Measurements from ENCODE around the gene CLDN15.
A peak's percentile ranks its signal among the peaks of the same experiment; 100 is the strongest.

The CLDN15 gene

GRCh38 chr7:101186844-101187428, 50.7 kb downstream of the CLDN15 start:
- no peak overlapping the region for H3K9ac ChIP-seq (ENCODE audit: low read length)
- peaks cover 13% of the 10 kb centered on the region for H3K27me3 ChIP-seq (replicated peaks; ENCODE audit: control insufficient read depth, insufficient read depth, low read length)
- no peaks in the 10 kb centered on the region for H3K4me1 ChIP-seq (ENCODE audit: control insufficient read depth, insufficient read depth, low read length)
- DNase-seq (ENCODE audit: low read depth): no peak
- no peaks in the 10 kb centered on the region for H3K36me3 ChIP-seq (ENCODE audit: control insufficient read depth, insufficient read depth, low read length, severe bottlenecking)
- H3K9me3 ChIP-seq (ENCODE audit: control insufficient read depth, low read length): no peaks in the 10 kb centered on the region
- no peak overlapping the region for H3K4me3 ChIP-seq (ENCODE audit: low read length)

- Histone ChIP-seq H3K36me3 (ENCODE audit: control insufficient read depth, insufficient read depth, low read length, severe bottlenecking) (no peaks in the 10 kb centered on the region), H3K27me3 (replicated peaks; ENCODE audit: control insufficient read depth, insufficient read depth, low read length) (peaks cover 11% of the 10 kb centered on the region), H3K9me3 (ENCODE audit: control insufficient read depth, low read length) (no peaks in the 10 kb centered on the region), H3K9ac (ENCODE audit: low read length) (no peak overlapping the region), H3K4me3 (ENCODE audit: low read length) (no peak overlapping the region), H3K4me1 (ENCODE audit: control insufficient read depth, insufficient read depth, low read length) (no peaks in the 10 kb centered on the region)
- DNase-seq (ENCODE audit: low read depth): no peak
Observed at GRCh38 chr7:101186194-101186593, 51.4 kb downstream of the CLDN15 start.

DNA sequence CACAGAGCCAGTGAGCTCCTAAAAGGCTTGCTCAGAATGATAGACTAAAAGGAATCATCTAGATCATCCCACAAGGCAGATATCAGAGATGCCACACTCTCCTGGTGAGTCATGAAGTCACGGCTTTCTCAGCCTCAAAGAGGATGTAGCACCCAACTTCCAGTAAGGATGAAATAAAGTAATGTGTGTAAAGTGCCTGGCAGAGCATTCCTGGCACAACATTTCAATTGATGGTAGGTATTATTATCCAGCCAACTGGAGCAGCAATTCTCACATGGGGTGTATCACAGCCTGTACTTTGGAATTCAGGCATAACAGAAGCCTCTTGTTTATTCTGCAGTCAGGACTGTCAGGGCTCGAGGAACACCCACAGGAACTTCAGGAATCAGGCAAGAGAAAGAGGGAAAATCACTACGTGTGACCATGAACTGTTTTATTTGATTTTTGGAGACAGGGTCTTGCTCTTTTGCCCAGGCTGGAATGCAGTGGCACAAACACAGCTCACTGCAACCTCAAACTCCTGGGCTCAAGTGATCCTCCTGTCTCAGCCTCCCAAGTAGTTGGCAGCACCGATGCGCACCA, 52.3 kb downstream of the CLDN15 start:
- Histone ChIP-seq H3K4me3 (ENCODE audit: low read length) (no peak overlapping the region), H3K27me3 (replicated peaks; ENCODE audit: control insufficient read depth, insufficient read depth, low read length) (peaks cover 13% of the 10 kb centered on the region), H3K9me3 (ENCODE audit: control insufficient read depth, low read length) (no peaks in the 10 kb centered on the region), H3K4me1 (ENCODE audit: control insufficient read depth, insufficient read depth, low read length) (no peaks in the 10 kb centered on the region), H3K9ac (ENCODE audit: low read length) (no peak overlapping the region), H3K36me3 (ENCODE audit: control insufficient read depth, insufficient read depth, low read length, severe bottlenecking) (no peaks in the 10 kb centered on the region)
- peak; percentile 34 for DNase-seq (ENCODE audit: low read depth)

Measured in adipocyte (in vitro differentiated cells).